Tibial nerve (tissue), 4 donors: Measurements from ENCODE around the gene DUS3L. TPM values are rescaled to one million over a fixed set of nuclear protein-coding genes. Genes with fewer than 3 reads are reported as not detected.

Experiments
- DNase-seq, 2 donors: peaks; one replicate each; pipeline ENCODE4 v3.0.0-alpha.2; 2019; ENCODE audit warnings: low spot score in 2 of 2
- H3K27ac ChIP-seq, 4 donors: fragments of 200-600 bp; sonication (generic) in 3 of 4; one replicate each; pipeline ENCODE4 v1.5.1; 2017 to 2019; ENCODE audit warnings: mild to moderate bottlenecking in 1 of 4
- H3K27me3 ChIP-seq, 2 donors: fragments of 200-600 bp; sonication (generic) in 1 of 2; one replicate each; pipeline versions ENCODE4 v1.5.1 to v1.6.0; 2017 to 2019
- H3K36me3 ChIP-seq, 3 donors: fragments of 200-600 bp; sonication (generic); one replicate each; pipeline ENCODE4 v1.5.1; 2018 to 2019
- H3K4me1 ChIP-seq, 4 donors: fragments of 200-600 bp; sonication (generic) in 3 of 4; one replicate each; pipeline ENCODE4 v1.5.1; 2017 to 2019
- H3K4me3 ChIP-seq, 4 donors: fragments of 200-600 bp; sonication (generic) in 3 of 4; one replicate each; pipeline ENCODE4 v1.5.1; 2017 to 2019; ENCODE audit warnings: mild to moderate bottlenecking in 1 of 4, moderate library complexity in 1 of 4
- H3K9me3 ChIP-seq, 4 donors: fragments of 200-600 bp; sonication (generic) in 3 of 4; one replicate each; pipeline ENCODE4 v1.5.1; 2017 to 2019
- CTCF ChIP-seq, 5 experiments: fragments of 200-600 bp in 3 of 5; fragments of 450-650 bp in 2 of 5; sonication (generic) in 3 of 5; IDR thresholded peaks; one replicate each; pipeline ENCODE4 v1.5.1; 2016 to 2019; ENCODE audit warnings: antibody characterized with exemption in 5 of 5, mild to moderate bottlenecking in 3 of 5, moderate library complexity in 2 of 5
- EP300 ChIP-seq, 2 donors: sonication (generic); formaldehyde crosslinking; IDR thresholded peaks; one replicate each; pipeline ENCODE4 v1.6.1; 2017; ENCODE audit warnings: antibody characterized with exemption in 2 of 2, mild to moderate bottlenecking in 1 of 2
- POLR2A ChIP-seq, 2 donors: fragments of 450-650 bp; IDR thresholded peaks; one replicate each; pipeline ENCODE4 v1.6.1; 2017; ENCODE audit warnings: antibody characterized with exemption in 2 of 2, mild to moderate bottlenecking in 2 of 2, moderate library complexity in 2 of 2
- WGBS, 2 donors: methylation state at CpG; one replicate each; pipeline ENCODE4 v1.1.5; 2018; 5-methylcytosine and 5-hydroxymethylcytosine counted together
- total RNA-seq, 4 donors: library from RNA; depleted of rRNA; stranded (reverse); fragments of >200 nt; gene quantifications; one replicate each; pipeline ENCODE4 v1.1.0, GENCODE V29; 2016

DUS3L gene
- total RNA-seq, 4 donors from 2014 or later, result 33.2 to 75.9 (median 54.2) TPM

GRCh38 chr19:5773276-5773675 is 17.7 kb downstream of the DUS3L start:
- no peak for TF ChIP-seq POLR2A (IDR thresholded peaks at IDR 0.05)
- no peak for TF ChIP-seq CTCF (IDR thresholded peaks at IDR 0.05)
- TF ChIP-seq EP300 (IDR thresholded peaks at IDR 0.05), result no peak
- 86% methylated on average over 5 of the region's 5 CpGs for WGBS, 2 donors
- H3K4me3 ChIP-seq, result no peak overlapping the region

GRCh38 chr19:5772416-5772815 is 18.5 kb downstream of the DUS3L start:
- no peaks in the 10 kb centered on the region for H3K27me3 ChIP-seq
- H3K27ac ChIP-seq, result no peak overlapping the region
- peaks cover 0 to 5% (median 0%) of the 10 kb centered on the region in 4 donors for H3K4me1 ChIP-seq
- WGBS, 2 donors, result 82 to 89% methylated on average over 19 of the region's 19 CpGs
- no peaks in the 10 kb centered on the region for H3K9me3 ChIP-seq
- H3K36me3 ChIP-seq, result no peaks in the 10 kb centered on the region
- no peak for TF ChIP-seq CTCF (IDR thresholded peaks at IDR 0.05)
- no peak for TF ChIP-seq EP300 (IDR thresholded peaks at IDR 0.05)
- TF ChIP-seq POLR2A (IDR thresholded peaks at IDR 0.05), result no peak
- no peak overlapping the region for H3K4me3 ChIP-seq
- no peak for DNase-seq

More at GRCh38 chr19:5773276-5773675, 17.7 kb downstream of the DUS3L start:
- Histone ChIP-seq H3K27me3 (no peaks in the 10 kb centered on the region), H3K27ac (no peak overlapping the region), H3K36me3 (no peaks in the 10 kb centered on the region), H3K4me1 (peaks cover 0 to 5% (median 0%) of the 10 kb centered on the region in 4 donors), H3K9me3 (no peaks in the 10 kb centered on the region)
- no peak for DNase-seq

GRCh38 chr19:5767949-5768348 is 23.0 kb downstream of the DUS3L start:
- DNase-seq, result no peak
- no peaks in the 10 kb centered on the region for H3K36me3 ChIP-seq
- WGBS, 2 donors, result 85 to 91% methylated on average over 10 of the region's 10 CpGs
- H3K4me1 ChIP-seq, result no peaks in the 10 kb centered on the region
- no peaks in the 10 kb centered on the region for H3K9me3 ChIP-seq
- TF ChIP-seq EP300 (IDR thresholded peaks at IDR 0.05), result no peak
- TF ChIP-seq CTCF (IDR thresholded peaks at IDR 0.05), result no peak
- no peak for TF ChIP-seq POLR2A (IDR thresholded peaks at IDR 0.05)
- no peaks in the 10 kb centered on the region for H3K27me3 ChIP-seq
- no peak overlapping the region for H3K4me3 ChIP-seq
- no peak overlapping the region for H3K27ac ChIP-seq

GRCh38 chr19:5765220-5765619 is 25.7 kb downstream of the DUS3L start:
- no peak overlapping the region for H3K4me3 ChIP-seq
- TF ChIP-seq POLR2A (IDR thresholded peaks at IDR 0.05), result no peak
- no peak for TF ChIP-seq EP300 (IDR thresholded peaks at IDR 0.05)
- no peak for TF ChIP-seq CTCF (IDR thresholded peaks at IDR 0.05)
- H3K27ac ChIP-seq, result no peak overlapping the region
- H3K9me3 ChIP-seq, result no peaks in the 10 kb centered on the region
- no peaks in the 10 kb centered on the region for H3K4me1 ChIP-seq
- no peak for DNase-seq
- WGBS, 2 donors, result 87 to 92% methylated on average over 3 of the region's 3 CpGs
- H3K36me3 ChIP-seq, result no peaks in the 10 kb centered on the region
- H3K27me3 ChIP-seq, result no peaks in the 10 kb centered on the region

GRCh38 chr19:5762608-5763217 is 28.2 kb downstream of the DUS3L start:
- WGBS, 2 donors, result 85 to 88% methylated on average over 5 of the region's 5 CpGs
- no peak for TF ChIP-seq CTCF (IDR thresholded peaks at IDR 0.05)
- no peak for TF ChIP-seq EP300 (IDR thresholded peaks at IDR 0.05)
- TF ChIP-seq POLR2A (IDR thresholded peaks at IDR 0.05), result no peak
- H3K4me1 ChIP-seq, result no peaks in the 10 kb centered on the region
- no peaks in the 10 kb centered on the region for H3K9me3 ChIP-seq
- no peak overlapping the region for H3K27ac ChIP-seq
- H3K36me3 ChIP-seq, result no peaks in the 10 kb centered on the region
- no peak for DNase-seq
- H3K27me3 ChIP-seq, result no peaks in the 10 kb centered on the region
- no peak overlapping the region for H3K4me3 ChIP-seq
